ENCODE results near the gene ZNF775. TPM values are rescaled to one million over a fixed set of nuclear protein-coding genes. Genes with fewer than 3 reads are reported as not detected.
A peak's percentile ranks its signal among the peaks of the same experiment; 100 is the strongest.

ZNF775 gene
- total and polyA plus RNA-seq, 2 of the 13 experiments (the other 11 are each of a cell fraction or from before 2014, with no cell fraction given), result 3.1 to 3.2 TPM

- peak; percentile 75 for TF ChIP-seq PAXIP1 (CRISPR knock-in tag; conservative IDR thresholded peaks at IDR 0.05)
- TF ChIP-seq GATAD2A (CRISPR knock-in tag; IDR thresholded peaks at IDR 0.05), result peak; percentile 49; the same call in 1 of the 2 replicates
- TF ChIP-seq RBFOX2 (IDR thresholded peaks at IDR 0.05; ENCODE audit: low read depth, low read length), result peak; percentile 57
- TF ChIP-seq, protein P1, sequence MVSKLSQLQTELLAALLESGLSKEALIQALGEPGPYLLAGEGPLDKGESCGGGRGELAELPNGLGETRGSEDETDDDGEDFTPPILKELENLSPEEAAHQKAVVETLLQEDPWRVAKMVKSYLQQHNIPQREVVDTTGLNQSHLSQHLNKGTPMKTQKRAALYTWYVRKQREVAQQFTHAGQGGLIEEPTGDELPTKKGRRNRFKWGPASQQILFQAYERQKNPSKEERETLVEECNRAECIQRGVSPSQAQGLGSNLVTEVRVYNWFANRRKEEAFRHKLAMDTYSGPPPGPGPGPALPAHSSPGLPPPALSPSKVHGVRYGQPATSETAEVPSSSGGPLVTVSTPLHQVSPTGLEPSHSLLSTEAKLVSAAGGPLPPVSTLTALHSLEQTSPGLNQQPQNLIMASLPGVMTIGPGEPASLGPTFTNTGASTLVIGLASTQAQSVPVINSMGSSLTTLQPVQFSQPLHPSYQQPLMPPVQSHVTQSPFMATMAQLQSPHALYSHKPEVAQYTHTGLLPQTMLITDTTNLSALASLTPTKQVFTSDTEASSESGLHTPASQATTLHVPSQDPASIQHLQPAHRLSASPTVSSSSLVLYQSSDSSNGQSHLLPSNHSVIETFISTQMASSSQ (IDR thresholded peaks at IDR 0.05; ENCODE audit: low read depth), result peak; percentile 82
- TF ChIP-seq, protein P1 (CRISPR knock-in tag; IDR thresholded peaks at IDR 0.05; ENCODE audit: borderline replicate concordance), result peak; percentile 83; the same call in 1 of the 2 replicates
- 0 out of 2 replicates have a peak, but pooled peaks have one; percentile 23 for TF ChIP-seq SALL2 (CRISPR knock-in tag; IDR thresholded peaks at IDR 0.05)
- TF ChIP-seq SALL1 (CRISPR knock-in tag; IDR thresholded peaks at IDR 0.05), result peak; percentile 40; the same call in 1 of the 2 replicates
- TF ChIP-seq KDM4B (CRISPR knock-in tag; IDR thresholded peaks at IDR 0.05), result no peak
- 0 out of 2 replicates have a peak, but pooled peaks have one; percentile 49 for TF ChIP-seq SMYD3 (CRISPR knock-in tag; IDR thresholded peaks at IDR 0.05)
- no peak for TF ChIP-seq ZNF607 (CRISPR knock-in tag; IDR thresholded peaks at IDR 0.05; ENCODE audit: borderline replicate concordance)
- no peak for TF ChIP-seq YY1 (IDR thresholded peaks at IDR 0.05; ENCODE audit: insufficient read depth, insufficient replicate concordance, low read depth, low read length)
- TF ChIP-seq ZNF180 (CRISPR knock-in tag; IDR thresholded peaks at IDR 0.05; ENCODE audit: borderline replicate concordance, low read depth), result no peak
- TF ChIP-seq KDM5A (IDR thresholded peaks at IDR 0.05; ENCODE audit: borderline replicate concordance, low read length), result no peak
- 0 out of 2 replicates have a peak, but pooled peaks have one; percentile 30 for TF ChIP-seq SMAD3 (CRISPR knock-in tag; IDR thresholded peaks at IDR 0.05)
- no peak for TF ChIP-seq ZNF766 (CRISPR knock-in tag; IDR thresholded peaks at IDR 0.05; ENCODE audit: borderline replicate concordance)
- no peak for TF ChIP-seq CEBPG (CRISPR knock-in tag; IDR thresholded peaks at IDR 0.05)
- TF ChIP-seq HHEX (CRISPR knock-in tag; IDR thresholded peaks at IDR 0.05), result peak; percentile 42; the same call in 1 of the 2 replicates
- 0 out of 2 replicates have a peak, but pooled peaks have one; percentile 24 for TF ChIP-seq MXD4 (CRISPR knock-in tag; IDR thresholded peaks at IDR 0.05)
- TF ChIP-seq TSC22D2 (CRISPR knock-in tag; IDR thresholded peaks at IDR 0.05; ENCODE audit: borderline replicate concordance), result 0 out of 2 replicates have a peak, but pooled peaks have one; percentile 13
Observed at GRCh38 chr7:150406567-150407421, 27.7 kb downstream of the ZNF775 start (continued).
